Measurements from ENCODE around the gene TNRC6C. TPM values are rescaled to one million over a fixed set of nuclear protein-coding genes. Genes with fewer than 3 reads are reported as not detected.
A peak's percentile ranks its signal among the peaks of the same experiment; 100 is the strongest.

Gene TNRC6C
- total RNA-seq, 4 donors from 2014 or later: 6.4 to 20.5 (median 10.5) TPM

DNA sequence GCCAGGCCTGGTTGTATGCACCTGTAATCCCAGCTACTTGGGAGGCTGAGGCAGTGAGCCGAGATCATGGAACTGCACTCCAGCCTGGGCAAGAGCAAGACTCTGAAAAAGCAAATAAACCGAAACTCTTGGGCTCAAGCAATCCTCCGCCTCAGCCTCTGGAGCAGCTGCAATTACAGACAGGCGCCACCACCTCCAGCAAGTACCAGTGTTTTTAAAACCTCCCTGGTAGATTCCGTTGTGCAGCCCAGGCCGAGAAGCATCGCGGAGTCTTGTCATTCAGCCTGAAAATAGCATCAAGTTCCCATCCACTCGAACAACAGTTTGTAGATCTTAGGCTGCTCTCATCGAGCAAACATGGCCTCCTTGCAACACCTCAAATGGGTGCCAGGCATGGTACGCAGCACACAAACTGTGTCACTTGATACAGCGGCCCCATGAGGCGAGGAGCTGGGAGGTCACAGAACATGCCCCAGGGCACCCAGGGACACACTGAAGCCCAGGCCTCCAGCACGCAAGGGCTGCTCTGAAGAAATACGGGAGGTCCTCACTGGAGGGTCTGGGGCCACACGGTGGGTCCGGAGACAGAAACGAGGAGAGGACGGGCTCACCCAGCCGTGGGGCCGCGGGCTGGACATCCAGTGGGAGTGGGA is 152.0 kb downstream of the TNRC6C start:
- DNase-seq (ENCODE audit: low spot score): no peak
- no peak for ATAC-seq (ENCODE audit: low FRiP score)
- TF ChIP-seq CTCF (IDR thresholded peaks at IDR 0.05): no peak

DNA sequence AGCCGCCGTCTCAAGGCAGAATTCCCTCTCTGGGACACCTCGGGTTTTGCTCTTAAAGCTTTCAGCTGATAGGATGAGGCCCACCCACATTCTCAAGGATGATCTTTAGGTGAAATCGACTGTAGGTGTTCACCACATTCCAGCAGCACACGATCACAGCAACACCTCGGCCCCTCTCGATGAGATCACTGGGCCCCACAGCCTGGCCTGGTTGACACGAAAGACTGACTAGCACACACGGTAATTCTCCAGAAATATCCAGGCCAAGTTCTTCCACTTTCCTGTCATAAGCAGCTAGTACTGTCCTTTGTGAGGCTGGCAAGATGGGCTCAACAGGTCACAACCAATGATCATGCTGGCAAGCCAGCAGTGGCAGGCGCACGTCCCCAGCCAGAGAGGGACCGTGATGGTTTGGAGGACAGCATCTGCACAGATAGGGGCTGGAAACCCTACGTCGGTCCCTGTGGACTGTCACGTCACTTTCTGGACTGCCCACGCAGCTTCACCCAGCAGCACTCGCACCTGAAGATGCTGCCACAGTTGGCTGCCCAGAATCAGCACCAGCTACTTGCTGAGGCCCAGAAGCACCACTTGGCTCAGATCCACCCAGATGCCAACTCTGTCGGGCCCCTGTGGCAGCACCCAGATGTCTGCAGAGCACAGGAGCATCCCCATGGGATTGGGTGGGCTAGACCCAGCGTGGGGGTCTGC is 152.7 kb downstream of the TNRC6C start:
- no peak for ATAC-seq (ENCODE audit: low FRiP score)
- TF ChIP-seq CTCF (IDR thresholded peaks at IDR 0.05): no peak
- DNase-seq (ENCODE audit: low spot score): no peak

DNA sequence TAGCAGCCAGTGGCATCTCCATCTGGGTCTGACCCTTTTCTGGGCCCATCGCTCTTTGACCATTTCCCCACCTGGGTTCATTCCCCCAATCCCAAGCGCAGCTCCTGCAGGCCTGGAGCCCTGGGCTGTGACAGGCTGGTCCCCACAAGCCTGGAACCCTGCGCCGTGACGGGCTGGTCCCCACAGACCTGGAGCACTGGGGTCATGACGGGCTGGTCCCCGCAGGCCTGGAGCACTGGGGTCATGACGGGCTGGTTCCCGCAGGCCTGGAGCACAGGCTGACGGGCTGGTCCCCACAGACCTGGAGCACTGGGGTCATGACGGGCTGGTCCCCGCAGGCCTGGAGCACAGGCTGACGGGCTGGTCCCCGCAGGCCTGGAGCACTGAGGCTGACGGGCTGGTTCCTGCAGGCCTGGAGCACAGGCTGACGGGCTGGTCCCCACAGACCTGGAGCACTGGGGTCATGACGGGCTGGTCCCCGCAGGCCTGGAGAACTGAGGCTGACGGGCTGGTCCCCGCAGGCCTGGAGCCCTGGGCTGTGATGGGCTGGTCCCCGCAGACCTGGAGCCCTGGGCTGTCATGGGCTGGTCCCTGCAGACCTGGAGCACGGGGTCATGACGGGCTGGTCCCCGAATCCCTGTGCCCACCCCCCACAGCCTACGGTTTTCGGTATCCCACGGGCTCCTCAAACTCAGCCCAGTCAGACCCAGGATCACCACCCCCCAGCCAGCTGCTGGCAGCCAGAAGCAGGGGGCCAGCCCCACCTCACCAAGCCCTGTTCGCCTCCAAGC is 153.4 kb downstream of the TNRC6C start:
- ATAC-seq (ENCODE audit: low FRiP score): no peak
- no peak for DNase-seq (ENCODE audit: low spot score)
- no peak for TF ChIP-seq CTCF (IDR thresholded peaks at IDR 0.05)

DNA sequence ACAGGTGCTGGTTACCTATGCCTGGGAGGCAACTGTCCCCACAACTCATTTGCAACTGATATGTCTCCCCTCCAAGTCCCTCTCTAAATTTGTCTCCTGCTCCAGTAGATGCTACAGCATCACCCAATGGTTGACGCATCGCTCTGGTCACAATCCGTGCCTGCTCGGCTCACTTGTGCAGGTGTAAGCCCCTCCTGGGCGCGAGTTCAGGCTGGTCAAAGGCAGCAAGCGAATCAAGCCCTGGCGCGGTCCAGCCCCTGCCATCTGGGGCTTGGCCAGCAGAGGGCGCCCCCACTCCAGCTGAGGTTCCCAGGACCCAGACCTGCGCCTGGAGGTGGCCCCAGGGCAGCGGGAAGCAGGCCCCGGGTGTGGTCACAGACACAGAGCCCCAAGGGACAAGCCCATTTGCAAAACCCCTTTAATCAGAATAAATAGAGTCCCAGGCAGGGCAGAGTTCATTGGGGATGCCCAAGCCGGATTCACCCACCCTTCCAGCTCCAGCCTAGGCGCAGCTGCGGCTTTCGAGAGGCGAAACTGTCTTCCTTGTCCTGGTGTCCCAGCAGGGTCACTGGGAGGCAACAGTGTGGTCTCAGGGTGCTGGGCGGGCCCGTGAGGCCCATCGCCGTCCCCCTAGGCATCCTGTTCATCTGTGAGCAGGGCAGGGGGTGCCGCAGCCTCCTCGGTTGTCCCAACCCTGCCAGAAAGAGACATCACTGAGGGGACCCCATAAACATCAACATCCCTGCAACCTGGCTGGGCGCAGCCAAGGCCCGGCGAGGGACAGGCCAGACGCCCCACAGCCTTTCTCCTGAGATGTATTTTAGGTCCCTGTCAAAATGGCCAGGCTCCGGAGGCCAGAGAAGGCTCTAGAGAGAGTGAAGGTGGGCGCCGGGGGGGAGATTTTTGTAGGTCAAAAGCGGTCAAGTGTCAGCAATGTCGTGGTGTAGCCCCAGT is 154.3 kb downstream of the TNRC6C start:
- DNase-seq (ENCODE audit: low spot score) (peak; percentile 79), ATAC-seq (ENCODE audit: low FRiP score) (peak; percentile 51)
- peak in 2 of 3 donors; percentile 59 to 78 for TF ChIP-seq CTCF (IDR thresholded peaks at IDR 0.05)

GRCh38 chr17:78113804-78114785 is 155.6 kb downstream of the TNRC6C start:
- TF ChIP-seq CTCF (IDR thresholded peaks at IDR 0.05): no peak
- ATAC-seq (ENCODE audit: low FRiP score): no peak
- no peak for DNase-seq (ENCODE audit: low spot score)

Measured in omental fat pad (tissue), 4 donors.